SK-MEL-5 (cell line): ENCODE measurements around the gene ZNF10. TPM values are rescaled to one million over a fixed set of nuclear protein-coding genes. Genes with fewer than 3 reads are reported as not detected.

Experiments used
- DNase-seq: peaks from one replicate; pipeline ENCODE4 v3.0.0-alpha.2; 2016; ENCODE audit warnings: low read depth, low spot score
- in situ Hi-C: cut with HindIII; loops from 2 replicates; pipeline ENCODE4 v1.10.0; 2016; ENCODE audit warnings: low sequenced_read_pairs, high pct_unique_total_duplicates, low pct_unique_long_range_greater_than_20kb
- polyA plus RNA-seq, 2 experiments: library from polyadenylated mRNA; depleted of rRNA; stranded (reverse); fragments of >200 nt; gene quantifications; 2 replicates each; pipeline ENCODE4 v1.2.3, GENCODE V29; 2015
- total RNA-seq: library from RNA; depleted of rRNA; stranded (reverse); fragments of >200 nt; shearing (Covaris generic); gene quantifications from 2 replicates; pipeline ENCODE4 v1.2.3, GENCODE V29; 2014; rRNA removed

The ZNF10 gene
- 3.5 and 4.0 TPM in 2 replicates for total RNA-seq
- polyA plus RNA-seq (2015; cell fraction: cytosol; rRNA removed) = 3.0 and 6.9 TPM in 2 replicates
- 27.3 and 36.8 TPM in 2 replicates for polyA plus RNA-seq (2015; cell fraction: nucleus; rRNA removed)

DNA sequence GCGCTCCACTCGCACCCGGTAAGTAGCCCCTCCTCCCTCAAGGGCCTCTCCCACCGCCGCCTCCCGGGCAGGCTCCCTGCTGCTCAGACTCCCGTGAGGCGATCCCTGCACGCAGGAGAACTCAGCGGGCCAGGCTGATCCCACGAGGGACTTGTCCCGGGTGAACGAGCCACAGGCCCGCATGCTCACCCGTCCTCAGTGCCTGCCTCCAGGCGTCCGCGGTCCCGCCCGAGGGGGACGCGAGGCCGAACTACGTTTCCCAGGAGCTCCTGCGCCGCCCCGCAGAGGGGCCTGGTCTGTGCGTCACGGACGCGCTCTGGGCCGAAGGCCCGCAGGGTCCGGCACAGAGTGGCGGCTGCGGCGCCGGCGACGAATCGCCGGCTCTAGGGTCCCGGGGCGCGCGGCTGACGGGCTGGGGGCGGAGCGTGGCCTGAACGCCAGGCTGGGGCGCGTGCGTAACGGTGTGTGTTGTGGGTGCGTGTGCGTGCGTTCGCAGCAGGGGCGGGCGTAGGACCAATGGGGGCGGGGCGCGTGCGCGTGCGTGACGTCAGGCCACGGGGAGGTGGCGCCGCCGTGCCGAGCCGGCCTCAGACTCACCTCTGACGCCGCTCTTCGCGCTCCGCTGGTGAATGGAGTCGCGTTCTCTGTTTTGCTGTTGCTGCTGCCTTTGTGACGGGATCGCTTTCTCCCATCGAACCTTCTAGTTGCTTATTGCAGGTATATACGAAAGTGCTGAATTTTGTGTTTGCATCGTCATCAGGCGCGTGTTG lies at the start of gene ZNF10, which contains the start of gene ZNF891:
ZNF10 (plus strand) TSS at position 590 of the 770 bp plus-strand sequence. CDS start 13,866 bp downstream, outside the sequence.
ZNF891 (minus strand) TSS at position 237 of the 770 bp plus-strand sequence. CDS start 8,356 bp downstream, outside the sequence.
- in situ Hi-C loops = no loop called here
- peak; percentile 96 for DNase-seq

GRCh38 chr12:133081159-133081780 lies 49.2 kb upstream of the ZNF10 start:
- no peak for DNase-seq
- in situ Hi-C loops = no loop called here

DNA sequence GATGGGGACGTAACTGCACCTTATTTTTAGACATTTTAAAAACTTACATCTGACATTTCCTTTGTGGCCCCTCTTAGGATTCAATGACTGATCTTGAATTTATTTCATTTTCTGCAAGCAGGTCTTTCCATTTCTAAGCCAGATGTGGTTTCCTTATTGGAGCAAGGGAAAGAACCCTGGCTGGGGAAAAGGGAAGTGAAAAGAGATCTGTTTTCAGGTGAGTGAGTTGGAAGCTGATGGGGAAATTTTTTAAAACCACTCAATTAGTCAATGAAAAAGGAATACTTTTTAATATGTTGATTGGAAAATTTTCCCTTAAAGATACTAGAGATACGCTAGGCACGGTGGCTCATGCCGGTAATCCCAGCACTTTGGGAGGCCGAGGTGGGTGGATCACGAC lies 47.1 kb upstream of the ZNF10 start:
- no peak for DNase-seq
- in situ Hi-C loops = no loop called here

- in situ Hi-C loops = no loop called here
- DNase-seq = no peak
Observed at GRCh38 chr12:133105620-133106019, 24.8 kb upstream of the ZNF10 start.

GRCh38 chr12:133106253-133106652 lies 24.2 kb upstream of the ZNF10 start:
- no peak for DNase-seq

DNA sequence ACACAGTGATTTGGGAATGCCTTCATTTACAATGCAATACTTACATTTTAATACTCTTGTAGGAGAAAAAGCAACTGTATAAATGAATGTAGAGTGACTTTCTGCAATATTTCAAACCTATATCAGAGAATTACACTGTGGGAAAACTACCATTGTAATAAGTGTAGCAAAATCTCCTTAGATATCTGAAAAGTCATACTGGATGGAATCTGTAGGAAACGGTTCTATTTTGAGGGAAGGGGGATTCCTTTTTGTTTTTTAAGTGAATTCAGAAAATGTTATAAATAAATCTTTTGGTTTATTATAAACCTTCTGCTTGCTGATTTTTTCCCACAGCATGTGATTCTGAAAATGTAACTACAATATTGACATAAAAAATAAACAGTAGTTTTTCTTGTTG lies 23.3 kb upstream of the ZNF10 start:
- no peak for DNase-seq
- in situ Hi-C loops = no loop called here

More at GRCh38 chr12:133106253-133106652, 24.2 kb upstream of the ZNF10 start:
- in situ Hi-C loops = no loop called here

DNA sequence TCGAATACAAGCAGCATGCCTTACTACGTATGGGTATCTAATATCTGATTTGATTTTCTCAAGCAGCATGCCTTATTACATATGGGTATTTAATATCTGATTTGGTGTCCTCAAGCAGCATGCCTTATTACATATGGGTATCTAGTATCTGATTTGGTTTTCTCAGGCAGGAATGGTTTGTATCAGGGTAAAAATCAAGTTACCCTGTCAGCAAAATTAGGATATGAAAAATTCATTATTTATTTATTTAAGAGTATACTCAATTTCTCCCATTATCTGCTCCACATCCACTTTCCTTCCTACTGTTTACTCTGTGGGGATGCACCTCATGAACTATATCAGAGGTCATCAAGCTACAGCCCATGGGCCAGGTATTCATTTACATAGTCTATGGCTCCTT lies 22.3 kb upstream of the ZNF10 start:
- no peak for DNase-seq
- in situ Hi-C loops = no loop called here

GRCh38 chr12:133120385-133121191 lies 9.8 kb upstream of the ZNF10 start:
- DNase-seq = no peak
- in situ Hi-C loops = no loop called here

DNA sequence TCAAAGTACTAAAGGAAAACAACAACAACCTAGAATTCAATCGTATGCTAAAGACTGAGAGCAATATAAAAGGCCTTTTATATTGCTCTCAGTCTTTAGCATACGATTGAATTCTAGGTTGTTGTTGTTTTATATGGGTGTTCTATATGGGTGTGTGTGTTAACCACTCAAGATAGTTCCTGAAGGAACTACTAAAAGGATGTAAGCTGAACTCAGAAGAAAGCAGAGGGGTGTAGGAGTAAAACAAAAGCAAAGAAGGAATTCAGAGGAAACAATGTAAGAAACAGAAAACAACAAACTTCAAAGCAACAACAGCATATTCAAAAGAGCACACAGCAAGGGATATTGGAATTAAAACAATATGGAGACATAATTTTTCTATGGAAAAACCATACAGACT lies 5.8 kb upstream of the ZNF10 start:
- in situ Hi-C loops = no loop called here
- no peak for DNase-seq

DNA sequence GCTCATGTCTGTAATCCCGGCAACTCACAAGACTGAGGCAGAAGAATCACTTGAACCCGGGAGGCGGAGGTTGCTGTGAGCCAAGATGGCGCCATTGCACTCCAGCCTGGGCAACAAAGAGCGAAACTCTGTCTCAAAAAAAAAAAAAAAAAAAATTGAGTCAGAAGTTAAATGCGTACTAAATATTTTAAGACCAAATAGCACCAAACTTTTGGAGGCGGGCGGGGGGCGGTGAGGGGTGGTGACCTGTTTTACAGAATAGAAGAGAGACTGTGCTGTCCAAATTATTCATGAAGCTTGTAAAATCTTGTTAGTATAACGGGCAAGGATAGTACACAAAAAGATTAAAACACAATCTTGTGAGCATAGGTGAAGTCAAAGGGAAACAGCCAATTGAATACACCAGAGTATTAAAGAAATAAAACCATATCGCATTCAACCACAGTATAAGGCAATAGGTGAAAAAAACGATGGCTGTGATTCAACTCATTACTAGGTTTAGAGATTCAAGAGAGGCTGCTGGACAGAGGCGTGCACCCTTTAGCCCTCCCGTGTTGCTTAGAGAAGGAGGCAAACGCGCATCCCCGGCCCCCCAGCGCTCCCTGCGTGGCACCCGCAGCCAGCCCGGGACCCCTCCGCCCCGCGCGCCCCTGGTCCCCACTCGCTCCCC lies 924 bp upstream of the ZNF10 start:
- DNase-seq = peak; percentile 38

DNA sequence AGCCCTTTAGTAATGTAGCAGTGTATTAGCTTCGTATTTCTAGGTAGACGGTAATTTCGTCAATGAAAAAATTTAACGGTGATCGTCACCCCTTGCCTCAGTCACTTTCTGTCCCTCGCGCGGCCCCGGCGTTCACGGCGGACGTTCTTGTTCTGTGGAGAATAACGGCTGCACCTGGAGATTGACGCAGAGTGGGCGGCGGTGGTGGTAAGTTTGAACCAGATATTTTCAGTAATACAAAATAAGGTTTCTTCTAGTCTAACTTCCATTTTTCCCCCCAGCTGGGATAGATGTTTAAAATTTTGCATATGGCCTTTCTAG lies 341 bp downstream of the ZNF10 start:
- DNase-seq = no peak
- in situ Hi-C loops = no loop called here

More for the DNA sequence above, 924 bp upstream of the ZNF10 start:
- in situ Hi-C loops = no loop called here

DNA sequence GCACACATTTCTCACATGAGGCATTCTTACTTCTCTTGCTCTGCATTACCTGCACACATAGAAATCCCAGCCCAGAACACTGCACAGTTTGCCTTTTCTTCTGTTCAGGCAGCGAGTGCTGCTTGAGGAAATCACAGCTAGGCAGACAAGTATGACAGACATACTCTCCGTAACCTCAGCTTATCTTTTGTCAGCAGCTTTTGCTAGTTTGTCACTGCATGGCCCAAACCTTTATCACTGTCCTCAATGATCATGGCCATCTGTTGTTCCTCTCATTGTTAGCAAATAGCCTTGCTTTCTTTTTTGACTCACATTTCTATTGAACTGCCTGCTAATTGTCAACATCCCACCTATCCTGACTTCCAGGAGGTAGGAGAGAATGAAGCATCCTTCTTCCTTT lies 5.3 kb downstream of the ZNF10 start:
- in situ Hi-C loops = no loop called here
- no peak for DNase-seq

- in situ Hi-C loops = no loop called here
- no peak for DNase-seq
Observed at GRCh38 chr12:133145981-133146380, 15.6 kb downstream of the ZNF10 start.

DNA sequence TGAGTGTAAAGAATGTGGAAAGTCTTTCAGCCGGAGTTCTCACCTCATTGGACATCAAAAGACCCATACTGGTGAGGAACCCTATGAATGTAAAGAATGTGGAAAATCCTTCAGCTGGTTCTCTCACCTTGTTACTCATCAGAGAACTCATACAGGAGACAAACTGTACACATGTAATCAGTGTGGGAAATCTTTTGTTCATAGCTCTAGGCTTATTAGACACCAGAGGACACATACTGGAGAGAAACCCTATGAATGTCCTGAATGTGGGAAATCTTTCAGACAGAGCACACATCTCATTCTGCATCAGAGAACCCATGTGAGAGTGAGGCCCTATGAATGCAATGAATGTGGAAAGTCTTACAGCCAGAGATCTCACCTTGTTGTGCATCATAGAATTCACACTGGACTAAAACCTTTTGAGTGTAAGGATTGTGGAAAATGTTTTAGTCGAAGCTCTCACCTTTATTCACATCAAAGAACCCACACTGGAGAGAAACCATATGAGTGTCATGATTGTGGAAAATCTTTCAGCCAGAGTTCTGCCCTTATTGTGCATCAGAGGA lies 25.8 kb downstream of the ZNF10 start:
- in situ Hi-C loops = no loop called here
- no peak for DNase-seq

- no peak for DNase-seq
- in situ Hi-C loops = no loop called here
Observed at GRCh38 chr12:133165776-133166175, 35.3 kb downstream of the ZNF10 start.

DNA sequence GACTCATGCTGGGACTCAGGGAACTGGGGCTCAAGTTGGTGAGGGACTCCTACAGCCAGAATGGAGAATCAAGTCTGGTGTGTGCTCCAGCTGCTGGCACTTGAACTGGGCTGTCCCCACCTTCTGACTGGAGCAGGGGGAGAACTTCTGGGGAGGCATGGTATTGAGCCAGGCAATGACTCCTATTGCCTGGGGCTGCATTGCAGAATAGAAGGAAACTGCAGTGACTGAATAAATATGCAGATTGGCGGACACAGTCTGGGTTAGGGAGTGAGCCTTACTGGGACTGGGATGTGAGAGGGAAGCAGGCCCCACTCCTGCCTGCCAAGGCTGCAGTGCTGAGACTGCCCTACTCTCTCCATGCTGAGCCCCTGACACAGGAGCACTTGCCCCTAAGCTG lies 42.1 kb downstream of the ZNF10 start:
- no peak for DNase-seq
- in situ Hi-C loops = no loop called here

DNA sequence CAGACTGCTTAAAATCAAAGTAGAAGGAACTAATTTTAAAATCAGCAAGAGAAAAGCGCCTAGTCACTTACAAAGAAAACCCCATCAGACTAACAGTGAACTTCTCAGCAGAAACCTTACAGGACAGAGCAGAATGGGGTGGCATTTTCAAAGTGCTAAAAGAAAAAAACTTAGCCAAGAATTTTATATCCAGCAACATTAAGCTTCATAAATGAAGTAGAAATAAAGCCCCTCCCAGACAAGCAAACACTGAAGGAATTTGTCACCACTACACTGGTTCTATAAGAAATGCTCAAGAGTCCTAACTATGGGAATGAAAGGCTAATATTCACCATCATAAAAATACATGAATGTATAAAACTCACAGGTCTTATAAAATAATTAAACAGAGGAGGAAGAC lies 44.5 kb downstream of the ZNF10 start:
- DNase-seq = no peak
- in situ Hi-C loops = no loop called here
